Measurements from ENCODE around the gene KRTAP4-4.
"Not testable (repeated sequence)": the region's sequence is repeated elsewhere in the genome, so short reads cannot be mapped to it uniquely, and the experiment has no call there.

The KRTAP4-4 gene

DNA sequence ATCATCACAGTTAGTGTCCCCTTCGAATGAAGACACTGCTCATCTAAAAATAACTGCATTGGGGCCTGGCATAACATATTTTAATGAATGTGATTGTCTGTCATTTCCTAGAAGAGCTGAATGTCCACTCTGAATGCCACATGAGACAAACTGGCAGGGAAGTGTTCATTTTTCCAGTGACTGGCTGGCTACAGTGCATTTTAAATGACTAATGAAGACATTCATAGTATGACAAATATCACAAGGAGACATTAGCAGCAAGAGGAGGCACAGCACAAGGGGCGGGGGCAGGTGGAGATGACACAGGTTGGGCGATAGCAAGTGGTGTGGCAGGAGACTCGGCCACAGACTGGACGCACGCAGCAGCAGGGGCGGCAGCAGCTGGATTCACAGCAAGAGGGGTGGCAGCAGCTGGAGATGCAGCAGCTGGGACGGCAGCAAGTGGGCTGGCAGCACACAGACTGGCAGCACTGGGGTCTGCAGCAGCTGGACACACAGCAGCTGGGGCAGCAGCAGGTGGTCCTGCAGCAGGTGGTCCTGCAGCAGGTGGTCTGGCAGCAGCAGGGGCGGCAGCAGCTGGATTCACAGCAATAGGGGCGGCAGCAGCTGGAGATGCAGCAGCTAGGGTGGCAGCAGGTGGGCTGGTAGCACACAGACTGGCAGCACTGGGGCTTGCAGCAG, 11.4 kb downstream of the KRTAP4-4 start:
- not testable (repeated sequence) for DNase-seq (ENCODE audit: low spot score)

GRCh38 chr17:41147531-41148204, 12.9 kb downstream of the KRTAP4-4 start:
- DNase-seq (ENCODE audit: low spot score) = no peak

DNA sequence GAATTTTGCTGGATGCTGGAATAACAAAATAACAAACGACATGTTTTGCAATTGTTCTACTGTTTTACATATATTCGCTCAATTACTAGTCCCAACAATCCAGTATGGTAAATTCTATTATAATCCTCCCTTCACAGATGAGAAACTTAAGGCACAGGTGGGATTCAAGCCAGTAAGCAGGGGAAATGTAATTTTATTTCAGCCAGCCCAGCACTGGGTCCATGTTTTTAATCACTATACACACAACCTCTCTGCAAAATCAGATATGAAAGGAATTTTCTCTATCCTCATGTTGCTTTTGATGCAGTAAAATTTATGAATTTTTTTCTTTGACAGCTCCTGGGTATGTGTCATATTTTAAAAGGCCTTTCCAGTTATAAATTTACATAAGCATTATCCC, 15.3 kb downstream of the KRTAP4-4 start:
- no peak for DNase-seq (ENCODE audit: low spot score)

DNA sequence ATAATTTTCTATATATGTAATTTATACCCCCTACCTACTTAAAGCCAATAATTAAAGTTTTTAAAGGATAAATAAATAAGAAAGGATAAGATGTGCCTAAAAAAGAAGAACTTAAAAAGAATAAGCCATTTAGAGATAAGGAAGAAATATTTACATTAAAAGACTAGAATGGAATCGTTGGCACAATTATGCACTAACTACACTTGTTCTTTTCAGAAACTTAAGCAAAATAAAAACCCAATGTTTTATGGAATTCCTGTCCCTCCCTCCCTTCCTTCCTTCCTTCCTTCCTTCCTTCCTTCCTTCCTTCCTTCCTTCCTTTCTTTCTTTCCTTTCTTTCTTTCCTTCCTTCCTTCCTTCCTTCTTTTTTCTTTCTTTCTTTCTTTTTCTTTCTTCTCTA, 15.7 kb downstream of the KRTAP4-4 start:
- DNase-seq (ENCODE audit: low spot score) = no peak

DNA sequence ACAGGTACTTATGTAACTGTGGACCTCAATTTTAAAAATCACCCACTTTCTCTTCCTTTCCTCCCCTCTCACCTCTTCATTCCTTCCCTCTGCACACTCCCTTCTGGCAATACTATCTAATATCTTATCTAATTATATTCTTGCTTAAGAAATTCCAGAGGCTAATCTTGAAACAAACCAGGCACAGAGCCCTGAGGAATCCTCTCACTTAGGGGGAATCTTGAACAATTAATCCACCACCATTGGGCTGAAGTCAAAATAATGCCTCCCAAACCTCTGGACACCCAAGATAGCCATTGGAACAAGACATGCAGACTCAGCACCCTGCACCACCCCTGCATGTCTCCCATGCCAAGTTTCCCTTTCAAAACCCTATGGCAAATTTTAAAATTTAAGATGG, 19.2 kb downstream of the KRTAP4-4 start:
- DNase-seq (ENCODE audit: low spot score) = no peak

DNA sequence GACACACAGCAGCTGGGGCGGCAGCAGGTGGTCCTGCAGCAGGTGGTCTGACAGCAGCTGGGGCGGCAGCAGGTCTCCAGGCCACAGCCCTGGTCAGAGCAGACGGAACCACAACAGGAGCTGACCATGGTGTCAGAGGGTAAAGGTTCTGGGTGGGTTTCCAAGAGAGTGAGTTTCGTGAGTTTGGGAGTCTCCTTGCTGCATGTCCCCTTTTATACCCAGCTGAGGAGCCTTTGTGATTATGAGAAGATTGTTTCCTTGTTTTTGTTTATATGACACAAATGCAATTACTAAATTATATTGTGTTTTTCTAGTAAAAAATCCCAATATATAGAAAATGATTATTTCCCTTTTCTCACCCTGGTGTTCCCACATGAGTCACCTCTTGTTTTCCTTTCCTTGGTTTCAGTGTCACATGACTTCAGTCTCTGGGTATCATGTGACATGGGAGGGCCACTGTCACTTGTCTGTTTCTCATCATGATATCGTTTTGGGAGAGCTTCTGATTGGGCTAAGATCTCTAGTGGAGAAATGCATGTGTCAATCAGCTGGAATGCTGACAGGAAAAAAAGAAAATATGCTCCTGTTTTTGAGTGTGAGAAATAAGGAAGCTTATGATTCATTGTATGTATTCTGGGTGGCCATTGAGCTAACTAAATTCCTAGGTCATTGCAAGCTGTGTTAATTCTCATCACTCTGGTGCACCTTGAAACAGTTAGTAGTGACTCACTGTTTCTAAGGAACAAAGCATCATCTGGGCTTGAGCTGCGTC, 20.0 kb downstream of the KRTAP4-4 start, which contains the start of gene KRTAP4-6:
Gene KRTAP4-6 (minus strand): TSS at position 185 of the 772 bp plus-strand sequence. CDS start 57 bp downstream, at position 128.
- DNase-seq (ENCODE audit: low spot score) = no peak

GRCh38 chr17:41139865-41140264, 20.7 kb downstream of the KRTAP4-4 start:
- DNase-seq (ENCODE audit: low spot score) = not testable (repeated sequence)

- DNase-seq (ENCODE audit: low spot score) = no peak
Observed at GRCh38 chr17:41133880-41134735, 26.4 kb downstream of the KRTAP4-4 start.

DNA sequence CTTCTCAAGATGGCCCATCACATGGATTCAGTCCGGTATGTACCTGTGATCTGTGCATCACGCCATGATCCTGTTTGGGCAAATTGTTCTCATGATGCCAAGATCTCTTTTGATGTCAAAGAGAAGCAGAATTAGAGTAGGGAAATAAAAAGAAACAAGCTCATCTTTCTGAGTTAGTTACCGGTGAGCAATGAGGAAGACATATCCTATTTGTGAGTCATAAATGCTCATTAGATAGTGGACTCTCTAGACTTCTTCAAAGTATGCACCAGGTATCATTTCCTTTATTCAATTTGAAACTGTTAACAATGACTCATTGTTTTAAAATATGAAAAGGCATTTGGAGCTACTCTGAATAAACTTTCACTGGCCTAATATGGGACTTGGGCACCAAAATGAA, 28.6 kb downstream of the KRTAP4-4 start:
- no peak for DNase-seq (ENCODE audit: low spot score)

DNA sequence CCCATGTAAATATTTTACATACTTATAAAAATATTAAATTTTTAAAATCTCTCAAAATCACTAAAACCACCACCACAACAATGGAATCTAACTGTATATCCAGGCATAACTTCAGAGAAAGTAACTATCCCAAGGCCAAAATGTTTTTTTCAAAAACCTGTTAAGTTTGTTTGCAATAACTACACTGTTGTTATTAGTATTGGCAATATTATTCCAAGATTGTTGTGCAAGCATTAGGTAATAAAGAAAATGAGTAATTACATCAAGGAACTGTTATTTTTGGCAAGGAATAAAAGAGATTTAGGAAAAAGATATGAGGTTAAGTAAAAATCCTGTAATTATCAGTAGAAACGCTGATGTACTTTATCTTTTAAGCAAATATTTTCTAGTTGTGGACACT, 33.2 kb downstream of the KRTAP4-4 start:
- DNase-seq (ENCODE audit: low spot score) = no peak

GRCh38 chr17:41126412-41126811, 34.1 kb downstream of the KRTAP4-4 start:
- no peak for DNase-seq (ENCODE audit: low spot score)

GRCh38 chr17:41125064-41125463, 35.5 kb downstream of the KRTAP4-4 start:
- DNase-seq (ENCODE audit: low spot score) = no peak

- not testable (repeated sequence) for DNase-seq (ENCODE audit: low spot score)
Observed at GRCh38 chr17:41123991-41124371, 36.6 kb downstream of the KRTAP4-4 start, which contains the start of gene KRTAP4-12. Gene KRTAP4-12, minus strand, starts transcription at chr17:41124182. Its CDS starts 60 bp downstream, at chr17:41124122.

- DNase-seq (ENCODE audit: low spot score) = not testable (repeated sequence)
Observed at GRCh38 chr17:41123292-41123990, 37.1 kb downstream of the KRTAP4-4 start.

DNA sequence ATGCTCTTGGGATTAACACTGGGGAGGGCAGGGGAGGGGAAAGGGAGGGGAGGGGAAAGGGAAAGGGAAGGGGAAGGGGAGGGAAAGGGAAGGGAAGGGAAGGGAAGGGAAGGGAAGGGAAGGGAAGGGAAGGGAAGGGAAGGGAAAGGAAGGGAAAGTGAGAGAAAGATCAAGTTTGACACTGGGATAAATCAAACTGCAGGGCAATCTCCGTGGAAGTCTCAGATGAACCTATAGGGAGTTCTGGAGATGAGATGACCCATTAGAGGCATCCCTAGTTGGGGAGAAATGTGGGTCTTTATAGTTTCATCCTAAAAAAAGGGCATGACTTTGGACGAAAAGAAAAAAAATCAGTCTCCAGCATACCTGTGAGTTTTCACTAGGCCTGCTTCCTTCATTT, 38.8 kb downstream of the KRTAP4-4 start:
- no peak for DNase-seq (ENCODE audit: low spot score)

- DNase-seq (ENCODE audit: low spot score) = not testable (repeated sequence)
Observed at GRCh38 chr17:41119696-41120690, 40.6 kb downstream of the KRTAP4-4 start.

GRCh38 chr17:41118721-41119120, 41.8 kb downstream of the KRTAP4-4 start:
- DNase-seq (ENCODE audit: low spot score) = no peak

DNA sequence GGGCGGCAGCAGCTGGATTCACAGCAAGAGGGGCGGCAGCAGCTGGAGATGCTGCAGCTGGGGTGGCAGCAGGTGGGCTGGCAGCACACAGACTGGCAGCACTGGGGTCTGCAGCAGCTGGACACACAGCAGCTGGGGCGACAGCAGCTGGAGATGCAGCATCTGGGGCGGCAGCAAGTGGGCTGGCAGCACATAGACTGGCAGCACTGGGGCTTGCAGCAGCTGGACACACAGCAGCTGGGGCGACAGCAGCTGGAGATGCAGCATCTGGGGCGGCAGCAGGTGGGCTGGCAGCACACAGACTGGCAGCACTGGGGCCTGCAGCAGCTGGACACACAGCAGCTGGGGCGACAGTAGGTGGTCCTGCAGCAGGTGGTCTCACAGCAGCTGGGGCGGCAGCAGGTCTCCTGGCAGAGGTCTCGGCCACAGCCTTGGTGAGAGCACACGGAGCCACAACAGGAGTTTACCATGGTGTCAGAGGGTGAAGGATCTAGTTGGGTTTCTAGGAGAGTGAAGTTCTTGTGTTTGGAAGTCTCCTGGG, 42.6 kb downstream of the KRTAP4-4 start, which contains the start of gene KRTAP4-11:
Gene KRTAP4-11 (minus strand): TSS at position 528 of the 541 bp plus-strand sequence. CDS start 58 bp downstream, at position 470.
- not testable (repeated sequence) for DNase-seq (ENCODE audit: low spot score)

- no peak for DNase-seq (ENCODE audit: low spot score)
Observed at GRCh38 chr17:41116297-41116696, 44.3 kb downstream of the KRTAP4-4 start.
